ENCODE data around the gene KCNG3. TPM values are rescaled to one million over a fixed set of nuclear protein-coding genes. Genes with fewer than 3 reads are reported as not detected.

KCNG3 gene
- total and polyA plus RNA-seq, 2 of the 13 experiments (the other 11 are each of a cell fraction or from before 2014, with no cell fraction given): 2.8 to 4.8 TPM

GRCh38 chr2:42493468-42494354 is at the start of gene KCNG3 (continued):
- TF ChIP-seq KIAA2018 (CRISPR knock-in tag; IDR thresholded peaks at IDR 0.05; ENCODE audit: borderline replicate concordance) (no peak), ZMYM3 (CRISPR knock-in tag; IDR thresholded peaks at IDR 0.05) (0 out of 2 replicates have a peak, but pooled peaks have one; percentile 4), ZNF382 (CRISPR knock-in tag; IDR thresholded peaks at IDR 0.05; ENCODE audit: borderline replicate concordance) (no peak), ZNF383 (CRISPR knock-in tag; IDR thresholded peaks at IDR 0.05; ENCODE audit: borderline replicate concordance) (peak; percentile 45; the same call in 1 of the 2 replicates), KLF16 (CRISPR knock-in tag; IDR thresholded peaks at IDR 0.05) (peak; percentile 19 to 30; a peak in 1 of 4 replicates), HOXA9 (CRISPR knock-in tag; IDR thresholded peaks at IDR 0.05; ENCODE audit: borderline replicate concordance) (no peak), ZNF772 (CRISPR knock-in tag; IDR thresholded peaks at IDR 0.05) (peak; percentile 42), ZSCAN21 (CRISPR knock-in tag; IDR thresholded peaks at IDR 0.05; ENCODE audit: borderline replicate concordance) (peak; percentile 36; the same call in 1 of the 2 replicates), ZNF749 (CRISPR knock-in tag; IDR thresholded peaks at IDR 0.05; ENCODE audit: borderline replicate concordance) (peak; percentile 30; the same call in 1 of the 2 replicates), TFAP4 (IDR thresholded peaks at IDR 0.05; ENCODE audit: borderline replicate concordance, low read depth) (no peak), ZNF883 (CRISPR knock-in tag; IDR thresholded peaks at IDR 0.05; ENCODE audit: not compliant biosample characterization) (no peak), ISX (CRISPR knock-in tag; conservative IDR thresholded peaks at IDR 0.05) (0 out of 2 replicates have a peak, but pooled peaks have one; percentile 34), ZIK1 (CRISPR knock-in tag; IDR thresholded peaks at IDR 0.05; ENCODE audit: borderline replicate concordance, low read depth) (peak; percentile 82; the same call in 1 of the 2 replicates), ZNF724P (CRISPR knock-in tag; IDR thresholded peaks at IDR 0.05; ENCODE audit: borderline replicate concordance) (no peak; the same call in 1 of the 2 replicates), TOPORS (CRISPR knock-in tag; IDR thresholded peaks at IDR 0.05) (peak; percentile 84), FLYWCH1 (CRISPR knock-in tag; IDR thresholded peaks at IDR 0.05) (peak; percentile 81; the same call in 1 of the 2 replicates), ZNF766 (CRISPR knock-in tag; IDR thresholded peaks at IDR 0.05; ENCODE audit: borderline replicate concordance) (peak; percentile 39), SMC3 (IDR thresholded peaks at IDR 0.05; ENCODE audit: low read length) (no peak)
